ENCODE results near the gene GTF2H2C. TPM values are rescaled to one million over a fixed set of nuclear protein-coding genes. Genes with fewer than 3 reads are reported as not detected.
"Not testable (repeated sequence)": the region's sequence is repeated elsewhere in the genome, so short reads cannot be mapped to it uniquely, and the experiment has no call there.

The GTF2H2C gene
- total and polyA plus RNA-seq, 4 donors: 18.3 to 83.4 (median 26.7) TPM

DNA sequence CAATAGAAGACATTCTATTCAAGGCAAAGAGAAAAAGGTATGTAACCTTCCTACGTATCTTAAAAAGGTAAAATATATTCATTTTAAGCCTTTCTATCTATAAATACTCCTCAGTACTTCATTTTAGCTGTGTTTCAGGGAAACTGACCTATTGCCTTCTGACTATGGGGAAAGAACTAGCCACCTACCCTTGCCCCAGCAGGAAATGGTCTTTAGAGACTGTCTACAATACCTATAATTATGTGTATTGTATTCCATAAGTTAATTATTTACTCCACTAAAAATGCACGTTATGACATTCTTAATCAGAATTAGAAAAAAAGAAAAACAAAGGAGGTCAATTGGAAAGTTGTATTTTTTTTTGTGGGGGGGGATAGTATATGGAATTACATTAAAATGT lies 6.2 kb downstream of the GTF2H2C start:
- H3K4me3 ChIP-seq; H3K9me3 ChIP-seq (ENCODE audit: control insufficient read depth in 4 of 4, insufficient read depth in 3 of 4, low read length in 3 of 4); H3K27me3 ChIP-seq (ENCODE audit: control insufficient read depth in 3 of 3, insufficient read depth in 3 of 3, low read length in 2 of 3); DNase-seq; ATAC-seq (ENCODE audit: insufficient read depth, low FRiP score); H3K27ac ChIP-seq (ENCODE audit: low read depth in 1 of 2, low read length in 1 of 2); H3K36me3 ChIP-seq (ENCODE audit: control insufficient read depth in 4 of 4, insufficient read depth in 4 of 4, low read length in 4 of 4); H3K9ac ChIP-seq (ENCODE audit: insufficient read depth in 1 of 2, low read length in 2 of 2); H3K4me1 ChIP-seq (ENCODE audit: control insufficient read depth in 5 of 5, insufficient read depth in 5 of 5, low read length in 5 of 5): not testable (repeated sequence)
- 87 to 96% methylated on average over 2 of the region's 2 CpGs for WGBS, 2 donors

DNA sequence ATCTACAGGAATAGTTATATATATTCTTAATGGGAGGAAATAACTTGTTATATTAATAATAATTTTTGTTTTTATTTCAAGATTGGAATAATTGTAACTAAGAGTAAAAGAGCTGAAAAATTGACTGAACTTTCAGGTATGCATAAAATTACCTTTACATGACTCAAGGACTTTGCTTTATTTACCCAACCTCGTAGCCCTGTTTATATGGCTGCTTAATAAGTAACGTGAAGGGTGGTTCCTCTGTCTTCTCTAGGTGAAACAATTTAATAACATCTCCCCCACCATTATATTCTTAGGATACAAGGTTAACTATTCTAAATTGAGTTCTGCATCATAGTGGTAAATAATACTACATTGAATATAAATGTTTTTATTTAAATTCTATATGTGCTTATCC lies 8.1 kb downstream of the GTF2H2C start:
- ATAC-seq (ENCODE audit: insufficient read depth, low FRiP score); H3K36me3 ChIP-seq (ENCODE audit: control insufficient read depth in 4 of 4, insufficient read depth in 4 of 4, low read length in 4 of 4); H3K9ac ChIP-seq (ENCODE audit: insufficient read depth in 1 of 2, low read length in 2 of 2); H3K27me3 ChIP-seq (ENCODE audit: control insufficient read depth in 3 of 3, insufficient read depth in 3 of 3, low read length in 2 of 3); H3K27ac ChIP-seq (ENCODE audit: low read depth in 1 of 2, low read length in 1 of 2); H3K4me3 ChIP-seq; H3K9me3 ChIP-seq (ENCODE audit: control insufficient read depth in 4 of 4, insufficient read depth in 3 of 4, low read length in 3 of 4); H3K4me1 ChIP-seq (ENCODE audit: control insufficient read depth in 5 of 5, insufficient read depth in 5 of 5, low read length in 5 of 5); DNase-seq: not testable (repeated sequence)
- no CpG with 5 or more reads among the region's 2 CpGs for WGBS, 2 donors

DNA sequence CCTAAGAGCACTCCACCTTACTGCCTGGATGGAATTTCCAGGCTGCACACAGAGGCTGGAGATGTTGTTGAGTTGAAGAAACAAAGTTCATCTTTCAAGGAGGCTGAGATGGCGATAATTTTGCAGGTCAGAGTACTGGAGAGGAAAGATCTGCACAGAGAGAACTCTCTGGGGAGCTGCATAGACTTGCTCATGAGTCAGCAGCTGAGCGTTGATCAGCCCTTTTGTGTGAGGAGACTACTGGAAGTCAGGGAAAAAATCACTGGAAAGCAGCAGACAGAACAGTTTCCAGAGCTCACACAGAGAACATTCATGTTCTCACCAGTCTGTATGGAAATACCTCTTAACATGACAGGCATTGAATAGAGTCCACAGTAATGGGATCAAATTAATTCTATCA lies 23.4 kb downstream of the GTF2H2C start:
- not testable (repeated sequence) for H3K9ac ChIP-seq (ENCODE audit: insufficient read depth in 1 of 2, low read length in 2 of 2); H3K9me3 ChIP-seq (ENCODE audit: control insufficient read depth in 4 of 4, insufficient read depth in 3 of 4, low read length in 3 of 4); H3K4me1 ChIP-seq (ENCODE audit: control insufficient read depth in 5 of 5, insufficient read depth in 5 of 5, low read length in 5 of 5); H3K4me3 ChIP-seq; DNase-seq; H3K36me3 ChIP-seq (ENCODE audit: control insufficient read depth in 4 of 4, insufficient read depth in 4 of 4, low read length in 4 of 4); ATAC-seq (ENCODE audit: insufficient read depth, low FRiP score); H3K27ac ChIP-seq (ENCODE audit: low read depth in 1 of 2, low read length in 1 of 2); H3K27me3 ChIP-seq (ENCODE audit: control insufficient read depth in 3 of 3, insufficient read depth in 3 of 3, low read length in 2 of 3)
- no CpG with 5 or more reads among the region's 2 CpGs for WGBS, 2 donors

DNA sequence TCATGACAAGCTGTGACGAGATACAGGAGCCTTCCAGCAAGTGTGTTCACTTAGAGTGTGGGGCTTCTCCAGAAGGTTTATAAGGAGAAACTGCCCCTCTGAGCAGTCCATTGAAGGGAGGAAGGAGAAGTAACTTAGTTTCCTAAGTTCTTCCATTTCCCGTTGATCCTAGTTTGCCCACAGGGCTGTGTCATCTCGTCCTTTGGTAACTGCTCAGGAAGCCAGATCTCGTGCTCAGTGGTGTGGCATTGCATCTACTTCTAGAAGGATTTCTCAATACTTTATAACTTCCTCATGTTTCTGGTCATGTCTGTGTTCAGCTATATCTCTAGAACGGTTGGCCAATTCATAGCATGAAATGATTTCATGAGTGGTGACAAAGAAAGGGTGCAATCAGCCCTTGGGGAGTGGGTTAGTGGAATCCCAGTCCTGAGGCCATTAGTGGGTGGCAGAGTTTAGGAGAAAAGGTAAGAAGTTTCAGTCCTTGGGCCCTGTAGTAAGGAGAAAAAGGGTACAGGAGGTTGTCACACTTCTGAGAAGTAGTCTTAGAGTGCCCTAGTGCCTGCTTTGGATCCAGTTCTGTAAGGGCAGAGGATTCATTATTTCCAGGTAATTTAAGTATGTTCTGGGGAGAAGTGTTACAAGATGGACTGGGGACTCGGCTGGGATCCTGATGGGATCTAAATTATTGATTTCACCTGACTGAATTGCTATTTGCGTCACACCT lies 36.3 kb downstream of the GTF2H2C start:
- H3K27ac ChIP-seq (ENCODE audit: low read depth in 1 of 2, low read length in 1 of 2); H3K4me1 ChIP-seq (ENCODE audit: control insufficient read depth in 5 of 5, insufficient read depth in 5 of 5, low read length in 5 of 5); H3K4me3 ChIP-seq; H3K27me3 ChIP-seq (ENCODE audit: control insufficient read depth in 3 of 3, insufficient read depth in 3 of 3, low read length in 2 of 3); H3K9ac ChIP-seq (ENCODE audit: insufficient read depth in 1 of 2, low read length in 2 of 2); H3K9me3 ChIP-seq (ENCODE audit: control insufficient read depth in 4 of 4, insufficient read depth in 3 of 4, low read length in 3 of 4); DNase-seq; H3K36me3 ChIP-seq (ENCODE audit: control insufficient read depth in 4 of 4, insufficient read depth in 4 of 4, low read length in 4 of 4): not testable (repeated sequence)
- ATAC-seq (ENCODE audit: insufficient read depth, low FRiP score): peak; percentile 77
- 22 to 81% methylated on average over 1 to 2 of the region's 7 CpGs for WGBS, 2 donors

DNA sequence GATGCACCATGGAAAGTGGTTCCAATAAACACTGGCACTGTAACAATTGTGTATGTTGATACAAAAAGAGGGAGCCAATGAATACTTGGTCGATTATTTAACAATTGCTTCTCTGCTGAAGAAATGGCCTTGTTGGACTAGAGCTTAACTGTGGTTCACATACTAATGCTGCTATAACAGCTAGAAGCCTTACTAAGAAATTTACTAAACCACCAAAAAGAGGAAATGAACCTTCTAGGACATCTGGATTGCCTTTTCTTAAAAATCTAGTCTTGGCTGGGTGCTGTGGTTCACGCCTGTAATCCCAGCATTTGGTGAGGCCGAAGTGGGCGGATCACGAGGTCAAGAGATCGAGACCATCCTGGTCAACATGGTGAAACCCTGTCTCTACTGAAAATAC lies 42.0 kb downstream of the GTF2H2C start:
- WGBS, 2 donors: no CpG with 5 or more reads among the region's 6 CpGs
- not testable (repeated sequence) for ATAC-seq (ENCODE audit: insufficient read depth, low FRiP score)

DNA sequence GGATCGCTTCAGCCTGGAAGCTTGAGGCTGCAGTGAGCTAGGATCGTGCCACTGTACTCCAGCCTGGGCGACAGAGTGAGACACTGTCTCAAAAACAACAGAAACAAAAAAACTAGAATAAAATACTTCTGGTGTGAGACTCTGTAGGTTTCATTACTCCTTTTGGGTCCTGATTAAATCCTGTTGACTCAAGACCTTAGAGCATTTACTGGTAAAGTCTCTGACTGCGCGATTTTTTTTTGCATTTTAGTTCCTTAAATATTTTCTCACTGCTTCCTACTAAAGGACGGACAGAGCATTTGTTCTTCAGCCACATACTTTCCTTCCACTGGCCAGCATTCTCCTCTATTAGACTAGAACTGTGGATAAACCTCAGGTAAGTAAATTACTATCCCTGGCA lies 46.8 kb downstream of the GTF2H2C start:
- peak; percentile 68 for ATAC-seq (ENCODE audit: insufficient read depth, low FRiP score)
- 19 to 68% methylated on average over 3 of the region's 6 CpGs for WGBS, 2 donors
- not testable (repeated sequence) for DNase-seq

More for the DNA sequence above, 42.0 kb downstream of the GTF2H2C start:
- not testable (repeated sequence) for H3K9ac ChIP-seq (ENCODE audit: insufficient read depth in 1 of 2, low read length in 2 of 2); H3K9me3 ChIP-seq (ENCODE audit: control insufficient read depth in 4 of 4, insufficient read depth in 3 of 4, low read length in 3 of 4); H3K4me3 ChIP-seq; H3K27me3 ChIP-seq (ENCODE audit: control insufficient read depth in 3 of 3, insufficient read depth in 3 of 3, low read length in 2 of 3); DNase-seq; H3K36me3 ChIP-seq (ENCODE audit: control insufficient read depth in 4 of 4, insufficient read depth in 4 of 4, low read length in 4 of 4); H3K4me1 ChIP-seq (ENCODE audit: control insufficient read depth in 5 of 5, insufficient read depth in 5 of 5, low read length in 5 of 5); H3K27ac ChIP-seq (ENCODE audit: low read depth in 1 of 2, low read length in 1 of 2)

DNA sequence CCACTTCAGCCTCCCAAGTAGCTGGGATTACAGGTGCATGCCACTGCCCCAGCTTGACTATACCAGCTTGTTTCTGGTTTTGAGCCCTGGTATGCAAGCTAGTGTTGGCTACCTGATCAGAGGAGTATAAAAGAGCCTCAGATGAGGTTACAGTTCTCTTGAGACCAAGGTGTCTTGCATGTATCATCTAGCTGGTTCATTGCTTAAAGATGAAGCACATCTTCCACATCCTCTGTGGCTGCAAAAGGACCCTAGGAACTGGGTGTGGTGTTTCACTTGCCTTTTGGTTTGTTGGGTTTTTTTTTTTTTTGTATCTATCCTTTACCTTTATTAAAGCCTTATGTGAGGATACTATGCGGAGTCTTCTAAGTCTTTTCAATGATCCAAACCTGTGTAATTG lies 47.8 kb downstream of the GTF2H2C start:
- DNase-seq; H3K27me3 ChIP-seq (ENCODE audit: control insufficient read depth in 3 of 3, insufficient read depth in 3 of 3, low read length in 2 of 3); ATAC-seq (ENCODE audit: insufficient read depth, low FRiP score); H3K9ac ChIP-seq (ENCODE audit: insufficient read depth in 1 of 2, low read length in 2 of 2); H3K4me1 ChIP-seq (ENCODE audit: control insufficient read depth in 5 of 5, insufficient read depth in 5 of 5, low read length in 5 of 5); H3K36me3 ChIP-seq (ENCODE audit: control insufficient read depth in 4 of 4, insufficient read depth in 4 of 4, low read length in 4 of 4); H3K4me3 ChIP-seq; H3K27ac ChIP-seq (ENCODE audit: low read depth in 1 of 2, low read length in 1 of 2); H3K9me3 ChIP-seq (ENCODE audit: control insufficient read depth in 4 of 4, insufficient read depth in 3 of 4, low read length in 3 of 4): not testable (repeated sequence)
- WGBS, 2 donors: no CpG with 5 or more reads among the region's 1 CpG

More for the DNA sequence above, 46.8 kb downstream of the GTF2H2C start:
- not testable (repeated sequence) for H3K4me3 ChIP-seq; H3K9me3 ChIP-seq (ENCODE audit: control insufficient read depth in 4 of 4, insufficient read depth in 3 of 4, low read length in 3 of 4); H3K27me3 ChIP-seq (ENCODE audit: control insufficient read depth in 3 of 3, insufficient read depth in 3 of 3, low read length in 2 of 3); H3K9ac ChIP-seq (ENCODE audit: insufficient read depth in 1 of 2, low read length in 2 of 2); H3K4me1 ChIP-seq (ENCODE audit: control insufficient read depth in 5 of 5, insufficient read depth in 5 of 5, low read length in 5 of 5); H3K27ac ChIP-seq (ENCODE audit: low read depth in 1 of 2, low read length in 1 of 2); H3K36me3 ChIP-seq (ENCODE audit: control insufficient read depth in 4 of 4, insufficient read depth in 4 of 4, low read length in 4 of 4)

DNA sequence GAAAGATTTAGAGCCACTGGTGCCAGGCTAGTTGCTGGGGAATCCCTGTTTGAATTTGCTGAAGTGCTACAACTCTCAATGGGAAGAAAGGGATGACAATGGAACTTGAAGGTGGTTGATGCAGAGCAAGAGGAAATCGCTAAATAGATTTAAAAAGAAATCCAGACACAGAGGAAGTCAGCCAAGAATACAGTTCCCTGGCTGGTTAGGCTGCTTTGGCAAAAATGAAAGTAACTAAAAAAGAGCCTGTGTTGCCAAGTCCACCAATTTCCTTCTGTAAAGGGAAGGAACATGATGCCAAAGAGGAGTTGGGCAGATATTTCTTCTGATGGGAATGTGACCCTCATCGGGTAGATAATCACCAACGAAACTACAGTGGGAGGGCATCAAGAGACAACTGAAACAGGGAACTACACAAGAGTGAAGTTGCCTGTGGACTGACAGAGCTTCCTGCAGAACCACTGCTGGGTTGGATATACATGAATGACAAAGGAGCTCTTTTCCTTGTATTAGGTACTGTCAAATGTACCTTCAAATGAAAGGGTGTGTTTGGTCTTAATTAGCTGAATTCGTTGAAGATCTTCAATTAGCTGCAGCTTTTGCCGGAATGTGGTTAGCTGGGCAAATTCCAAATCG lies 49.0 kb downstream of the GTF2H2C start:
- no CpG with 5 or more reads among the region's 6 CpGs for WGBS, 2 donors
- not testable (repeated sequence) for H3K9me3 ChIP-seq (ENCODE audit: control insufficient read depth in 4 of 4, insufficient read depth in 3 of 4, low read length in 3 of 4); H3K27me3 ChIP-seq (ENCODE audit: control insufficient read depth in 3 of 3, insufficient read depth in 3 of 3, low read length in 2 of 3); H3K4me3 ChIP-seq; H3K27ac ChIP-seq (ENCODE audit: low read depth in 1 of 2, low read length in 1 of 2); H3K36me3 ChIP-seq (ENCODE audit: control insufficient read depth in 4 of 4, insufficient read depth in 4 of 4, low read length in 4 of 4); H3K9ac ChIP-seq (ENCODE audit: insufficient read depth in 1 of 2, low read length in 2 of 2); H3K4me1 ChIP-seq (ENCODE audit: control insufficient read depth in 5 of 5, insufficient read depth in 5 of 5, low read length in 5 of 5); DNase-seq; ATAC-seq (ENCODE audit: insufficient read depth, low FRiP score)

Data from lung (tissue), 10 donors.